ES-I3 (cell line): ENCODE results near the gene PDX1.
A peak's percentile ranks its signal among the peaks of the same experiment; 100 is the strongest.

Experiments used
- H3K36me3 ChIP-seq: 2 replicates; pipeline ENCODE4 v1.6.1; 2013; ENCODE audit warnings: mild to moderate bottlenecking, low read length, control low read depth, moderate library complexity; ENCODE audit not compliant: insufficient read depth
- H3K4me1 ChIP-seq: 2 replicates; pipeline ENCODE4 v1.6.1; 2013; ENCODE audit warnings: mild to moderate bottlenecking, control low read depth, low read length; ENCODE audit not compliant: insufficient read depth
- H3K9ac ChIP-seq: 2 replicates; pipeline ENCODE4 v1.6.1; 2013; ENCODE audit warnings: low read depth, mild to moderate bottlenecking, low read length, moderate library complexity
- H3K9me3 ChIP-seq: 2 replicates; pipeline ENCODE4 v1.6.1; 2013; ENCODE audit warnings: mild to moderate bottlenecking, low read length, moderate library complexity; ENCODE audit not compliant: control insufficient read depth, insufficient read depth

Gene PDX1

GRCh38 chr13:27919934-27920676, at the start of gene PDX1:
TSS of gene PDX1 (plus strand) at chr13:27920000. CDS start at chr13:27920139, 139 bp downstream.
- H3K9ac ChIP-seq = peak within 1 kb of the TSS; percentile 14; the same call in 1 of the 2 replicates
- no peaks in the 10 kb centered on the region for H3K9me3 ChIP-seq
- no peaks in the 10 kb centered on the region for H3K36me3 ChIP-seq
- peaks cover 8% of the 10 kb centered on the region for H3K4me1 ChIP-seq

GRCh38 chr13:27878274-27878673, 41.5 kb upstream of the PDX1 start:
- H3K9ac ChIP-seq = no peak overlapping the region
- H3K36me3 ChIP-seq = no peaks in the 10 kb centered on the region
- no peaks in the 10 kb centered on the region for H3K4me1 ChIP-seq
- no peaks in the 10 kb centered on the region; the same call in 1 of the 2 replicates for H3K9me3 ChIP-seq

- Histone ChIP-seq H3K4me1 (no peaks in the 10 kb centered on the region), H3K9ac (no peak overlapping the region), H3K36me3 (no peaks in the 10 kb centered on the region), H3K9me3 (no peaks in the 10 kb centered on the region; the same call in 1 of the 2 replicates)
Measured at GRCh38 chr13:27889471-27889870, 30.3 kb upstream of the PDX1 start.

GRCh38 chr13:27896726-27897125, 23.1 kb upstream of the PDX1 start:
- Histone ChIP-seq H3K9ac (no peak overlapping the region), H3K36me3 (no peaks in the 10 kb centered on the region), H3K4me1 (no peaks in the 10 kb centered on the region), H3K9me3 (no peaks in the 10 kb centered on the region; the same call in none of the 2 replicates)

GRCh38 chr13:27904719-27905118, 15.1 kb upstream of the PDX1 start:
- Histone ChIP-seq H3K36me3 (no peaks in the 10 kb centered on the region), H3K4me1 (no peaks in the 10 kb centered on the region), H3K9ac (no peak overlapping the region)

GRCh38 chr13:27905650-27906049, 14.2 kb upstream of the PDX1 start:
- Histone ChIP-seq H3K4me1 (no peaks in the 10 kb centered on the region), H3K9ac (no peak overlapping the region), H3K9me3 (no peaks in the 10 kb centered on the region), H3K36me3 (no peaks in the 10 kb centered on the region)

More at GRCh38 chr13:27904719-27905118, 15.1 kb upstream of the PDX1 start:
- H3K9me3 ChIP-seq = no peaks in the 10 kb centered on the region

- no peak overlapping the region for H3K9ac ChIP-seq
- no peaks in the 10 kb centered on the region for H3K9me3 ChIP-seq
- no peaks in the 10 kb centered on the region for H3K4me1 ChIP-seq
- no peaks in the 10 kb centered on the region for H3K36me3 ChIP-seq
Measured at GRCh38 chr13:27907121-27907787, 12.5 kb upstream of the PDX1 start.

- Histone ChIP-seq H3K36me3 (no peaks in the 10 kb centered on the region), H3K4me1 (no peaks in the 10 kb centered on the region), H3K9ac (no peak overlapping the region), H3K9me3 (no peaks in the 10 kb centered on the region)
Measured at GRCh38 chr13:27909378-27909777, 10.4 kb upstream of the PDX1 start.

GRCh38 chr13:27911521-27911920, 8.3 kb upstream of the PDX1 start:
- H3K4me1 ChIP-seq = peaks cover 9% of the 10 kb centered on the region
- no peaks in the 10 kb centered on the region for H3K36me3 ChIP-seq
- no peaks in the 10 kb centered on the region for H3K9me3 ChIP-seq
- no peak overlapping the region for H3K9ac ChIP-seq

- Histone ChIP-seq H3K36me3 (no peaks in the 10 kb centered on the region), H3K4me1 (peaks cover 9% of the 10 kb centered on the region), H3K9ac (no peak overlapping the region), H3K9me3 (no peaks in the 10 kb centered on the region)
Measured at GRCh38 chr13:27913160-27913559, 6.6 kb upstream of the PDX1 start.

GRCh38 chr13:27915301-27916207, 4.2 kb upstream of the PDX1 start:
- no peak overlapping the region for H3K9ac ChIP-seq
- H3K9me3 ChIP-seq = no peaks in the 10 kb centered on the region
- H3K4me1 ChIP-seq = peaks cover 9% of the 10 kb centered on the region
- H3K36me3 ChIP-seq = no peaks in the 10 kb centered on the region

GRCh38 chr13:27917121-27917947, 2.5 kb upstream of the PDX1 start:
- Histone ChIP-seq H3K36me3 (no peaks in the 10 kb centered on the region), H3K9me3 (no peaks in the 10 kb centered on the region), H3K9ac (peak overlapping the region; percentile 33; the same call in 1 of the 2 replicates), H3K4me1 (peaks cover 9% of the 10 kb centered on the region)

GRCh38 chr13:27918041-27918917, 1.5 kb upstream of the PDX1 start:
- Histone ChIP-seq H3K9ac (no peak overlapping the region; the same call in 1 of the 2 replicates), H3K4me1 (peaks cover 9% of the 10 kb centered on the region), H3K9me3 (no peaks in the 10 kb centered on the region), H3K36me3 (no peaks in the 10 kb centered on the region)
